HEK293T (cell line): Measurements from ENCODE around the gene ING5.

Source experiments
- CTCF ChIA-PET: fragments of 350-600 bp; formaldehyde crosslinking; extraction: SDS; loops from one replicate; lab custom pipeline; 2021; ENCODE audit warnings: antibody characterized with exemption, inconsistent platforms; lab: Yijun Ruan, JAX
- POLR2A ChIA-PET: fragments of 350-600 bp; formaldehyde crosslinking; extraction: SDS; loops from one replicate; lab custom pipeline; 2020; ENCODE audit warnings: antibody characterized with exemption, inconsistent platforms; lab: Yijun Ruan, JAX
- DNase-seq: peaks from one replicate; pipeline ENCODE4 v3.0.0; 2012; ENCODE audit warnings: mixed read lengths; ENCODE audit errors: extremely low spot score
- ARNT ChIP-seq: fragments of 450-650 bp; IDR thresholded peaks from 2 replicates; pipeline ENCODE4 v1.6.1; 2017; ENCODE audit warnings: mild to moderate bottlenecking
- BHLHE40 ChIP-seq: fragments of 450-650 bp; IDR thresholded peaks from 2 replicates; pipeline ENCODE4 v1.6.1; 2016; ENCODE audit warnings: mild to moderate bottlenecking, moderate library complexity, borderline replicate concordance
- CTBP1 ChIP-seq: fragments of 450-650 bp; IDR thresholded peaks from 2 replicates; pipeline ENCODE4 v1.6.1; 2016; ENCODE audit warnings: borderline replicate concordance
- ELF4 ChIP-seq: fragments of 450-650 bp; IDR thresholded peaks from 2 replicates; pipeline ENCODE4 v1.6.1; 2017; ENCODE audit warnings: antibody characterized with exemption
- FOXA1 ChIP-seq: fragments of 450-650 bp; IDR thresholded peaks from 2 replicates; pipeline ENCODE4 v1.6.1; 2016; ENCODE audit warnings: mild to moderate bottlenecking
- FOXK2 ChIP-seq: fragments of 450-650 bp; IDR thresholded peaks from 2 replicates; pipeline ENCODE4 v1.6.1; 2016; ENCODE audit warnings: mild to moderate bottlenecking
- FOXM1 ChIP-seq: fragments of 450-650 bp; IDR thresholded peaks from 2 replicates; pipeline ENCODE4 v1.6.1; 2017; ENCODE audit warnings: mild to moderate bottlenecking, borderline replicate concordance
- HDGF ChIP-seq: fragments of 450-650 bp; IDR thresholded peaks from 2 replicates; pipeline ENCODE4 v1.6.1; 2017; ENCODE audit warnings: antibody characterized with exemption, borderline replicate concordance
- L3MBTL2 ChIP-seq: fragments of 450-650 bp; conservative IDR thresholded peaks from 2 replicates; pipeline ENCODE4 v1.6.1; 2016; ENCODE audit warnings: mild to moderate bottlenecking
- LEF1 ChIP-seq: fragments of 450-650 bp; IDR thresholded peaks from 2 replicates; pipeline ENCODE4 v1.6.1; 2017; ENCODE audit warnings: mild to moderate bottlenecking, borderline replicate concordance
- NFRKB ChIP-seq: fragments of 450-650 bp; IDR thresholded peaks from 2 replicates; pipeline ENCODE4 v1.6.1; 2016; ENCODE audit warnings: mild to moderate bottlenecking, moderate library complexity
- PKNOX1 ChIP-seq: fragments of 450-650 bp; IDR thresholded peaks from 2 replicates; pipeline ENCODE4 v1.6.1; 2016
- SP1 ChIP-seq: fragments of 450-650 bp; IDR thresholded peaks from 2 replicates; pipeline ENCODE4 v1.6.1; 2017
- SUZ12 ChIP-seq: fragments of 450-650 bp; IDR thresholded peaks from 2 replicates; pipeline ENCODE4 v1.6.1; 2016; ENCODE audit warnings: mild to moderate bottlenecking
- TARDBP ChIP-seq: fragments of 450-650 bp; IDR thresholded peaks from 2 replicates; pipeline ENCODE4 v1.6.1; 2016
- ZNF384 ChIP-seq: fragments of 450-650 bp; IDR thresholded peaks from 2 replicates; pipeline ENCODE4 v1.6.1; 2016

ING5 gene

GRCh38 chr2:241701149-241701398, 765 bp upstream of the ING5 start:
- POLR2A ChIA-PET, result interaction anchor here (0.7 to 6.1 kb wide), 7 partner anchors 9 to 33 kb away, joined by 3 to 78 read pairs (median 4); partner anchors contain the start of genes D2HGDH and DTYMK
- TF ChIP-seq FOXK2 (no peak), L3MBTL2 (peak; percentile 88), ARNT (peak; percentile 31; the same call in 1 of the 2 replicates), TARDBP (no peak), FOXM1 (no peak), BHLHE40 (no peak), SUZ12 (no peak), HDGF (no peak)
- CTCF ChIA-PET, result interaction anchor here (0.7 kb wide), 1 partner anchor 12 kb away, joined by 6 read pairs; no protein-coding TSS in a partner anchor
- DNase-seq, result no peak

- TF ChIP-seq BHLHE40, result no peak
- TF ChIP-seq FOXM1, result peak; percentile 33; the same call in 1 of the 2 replicates
- ChIA-PET CTCF (no interaction called here), POLR2A (interaction anchor here (0.6 to 6.1 kb wide), 13 partner anchors 10 to 177 kb away, joined by 3 to 78 read pairs (median 4); partner anchors contain the start of genes D2HGDH and DTYMK)
- peak; percentile 84 for DNase-seq
Measured at GRCh38 chr2:241702155-241703031, 554 bp downstream of the ING5 start.

- DNase-seq, result no peak
- ChIA-PET POLR2A (interaction anchor here (1.0 kb wide), 1 partner anchor 17 kb away, joined by 3 read pairs; the partner anchor contains the start of gene DTYMK), CTCF (interaction anchor here (0.6 kb wide), 2 partner anchors 379 to 1037 kb away, joined by 3 to 8 read pairs; no protein-coding TSS in a partner anchor)
- TF ChIP-seq FOXM1 (no peak), L3MBTL2 (no peak), ARNT (no peak), LEF1 (no peak), HDGF (no peak), CTBP1 (no peak), ZNF384 (no peak)
Measured at GRCh38 chr2:241703032-241703604, 1.3 kb downstream of the ING5 start.

- no peak for DNase-seq
- ChIA-PET CTCF (no interaction called here), POLR2A (interaction anchor here (1.4 kb wide), 1 partner anchor 25 kb away, joined by 4 read pairs; no protein-coding TSS in a partner anchor)
- TF ChIP-seq TARDBP (no peak), FOXK2 (no peak), NFRKB (no peak), ZNF384 (0 out of 2 replicates have a peak, but pooled peaks have one; percentile 12)
Measured at GRCh38 chr2:241706537-241706936, 4.7 kb downstream of the ING5 start.

GRCh38 chr2:241708879-241709278, 7.0 kb downstream of the ING5 start:
- TF ChIP-seq ZNF384 (no peak), TARDBP (no peak), NFRKB (no peak), HDGF (no peak), SUZ12 (no peak), LEF1 (no peak), FOXA1 (no peak), BHLHE40 (no peak), SP1 (no peak), FOXM1 (no peak), L3MBTL2 (no peak), FOXK2 (no peak), CTBP1 (no peak), ARNT (no peak)
- CTCF ChIA-PET, result no interaction called here
- no peak for DNase-seq
- POLR2A ChIA-PET, result no interaction called here

GRCh38 chr2:241719093-241719492, 17.3 kb downstream of the ING5 start:
- ChIA-PET CTCF (no interaction called here), POLR2A (interaction anchor here (0.8 to 1.6 kb wide), 2 partner anchors 17 to 32 kb away, joined by 3 read pairs; partner anchors contain the start of genes DTYMK and ING5)

More at GRCh38 chr2:241719093-241719492, 17.3 kb downstream of the ING5 start:
- no peak for TF ChIP-seq FOXM1
- TF ChIP-seq SP1, result no peak
- TF ChIP-seq SUZ12, result no peak
- no peak for TF ChIP-seq ELF4
- no peak for TF ChIP-seq ARNT
- TF ChIP-seq L3MBTL2, result no peak
- no peak for TF ChIP-seq CTBP1
- no peak for TF ChIP-seq LEF1
- no peak for TF ChIP-seq PKNOX1
- no peak for TF ChIP-seq FOXA1
- TF ChIP-seq HDGF, result no peak
- DNase-seq, result no peak
